PC-9 (cell line): Measurements from ENCODE around the gene RADIL.

Source experiments
- CTCF ChIP-seq: fragments of 200-600 bp; sonication (generic); conservative IDR thresholded peaks from 2 replicates; pipeline ENCODE4 v1.6.1; 2017; ENCODE audit warnings: mixed run types, antibody characterized with exemption, mild to moderate bottlenecking, moderate library complexity
- EZH2 ChIP-seq: fragments of 200-600 bp; sonication (generic); IDR thresholded peaks from 2 replicates; pipeline ENCODE4 v1.8.0; 2017; ENCODE audit warnings: antibody characterized with exemption, low read depth

- no peak for TF ChIP-seq CTCF
- TF ChIP-seq EZH2 = no peak
Measured at GRCh38 chr7:4817178-4817901, 66.2 kb downstream of the RADIL start.
